Germinal center (tissue), 1 donor: ENCODE measurements around the gene PPA1.
A peak's percentile ranks its signal among the peaks of the same experiment; 100 is the strongest.
"Not testable (repeated sequence)": the region's sequence is repeated elsewhere in the genome, so short reads cannot be mapped to it uniquely, and the experiment has no call there.

Source experiments
- DNase-seq: peaks from one replicate; pipeline ENCODE4 v3.0.0; 2012; ENCODE audit warnings: mixed read lengths, low spot score

Gene PPA1

GRCh38 chr10:70254778-70255328 lies 21.6 kb upstream of the PPA1 start:
- DNase-seq: no peak

DNA sequence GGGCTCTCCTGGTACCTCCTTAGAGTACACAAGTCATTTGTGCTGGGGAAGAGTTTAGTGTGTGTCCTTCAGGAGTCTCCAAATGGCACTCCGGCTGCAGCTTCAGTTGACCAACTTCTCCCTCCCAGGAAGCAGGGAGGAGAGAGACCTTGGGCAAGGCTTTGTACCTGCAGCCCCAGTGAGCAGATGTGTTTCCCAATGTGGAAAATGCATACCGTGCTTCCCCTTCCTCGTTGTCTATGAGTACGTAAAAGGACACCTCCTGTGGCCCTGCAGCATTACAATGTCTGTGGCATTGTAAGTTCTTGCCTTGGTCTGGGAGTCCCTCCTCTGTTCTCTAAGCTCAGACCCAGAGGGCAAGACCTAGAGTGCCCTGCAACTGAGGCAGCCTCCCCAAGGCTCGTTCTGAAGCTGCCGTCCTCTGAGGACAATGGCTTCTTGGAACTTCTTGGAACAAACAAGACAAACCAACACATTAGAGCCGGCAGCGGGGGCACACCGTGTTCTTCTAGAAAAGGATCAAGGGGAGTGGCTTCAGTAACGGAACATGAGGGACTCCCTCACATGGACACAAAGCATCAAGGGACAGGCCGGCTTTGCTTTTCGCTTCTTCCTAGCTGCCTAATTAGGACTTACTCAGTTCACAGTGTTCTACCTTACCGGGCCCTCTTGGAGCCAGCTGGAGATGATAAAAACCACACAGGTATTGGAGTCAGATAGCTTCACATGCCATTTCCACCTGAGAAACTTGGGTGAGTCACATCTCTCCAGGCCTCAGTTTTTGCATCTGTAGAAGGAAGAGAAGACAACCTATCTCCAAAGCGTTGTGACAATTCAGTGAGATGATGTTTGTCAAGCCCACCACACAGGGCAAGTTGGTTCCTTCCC lies 20.9 kb upstream of the PPA1 start:
- DNase-seq: no peak

DNA sequence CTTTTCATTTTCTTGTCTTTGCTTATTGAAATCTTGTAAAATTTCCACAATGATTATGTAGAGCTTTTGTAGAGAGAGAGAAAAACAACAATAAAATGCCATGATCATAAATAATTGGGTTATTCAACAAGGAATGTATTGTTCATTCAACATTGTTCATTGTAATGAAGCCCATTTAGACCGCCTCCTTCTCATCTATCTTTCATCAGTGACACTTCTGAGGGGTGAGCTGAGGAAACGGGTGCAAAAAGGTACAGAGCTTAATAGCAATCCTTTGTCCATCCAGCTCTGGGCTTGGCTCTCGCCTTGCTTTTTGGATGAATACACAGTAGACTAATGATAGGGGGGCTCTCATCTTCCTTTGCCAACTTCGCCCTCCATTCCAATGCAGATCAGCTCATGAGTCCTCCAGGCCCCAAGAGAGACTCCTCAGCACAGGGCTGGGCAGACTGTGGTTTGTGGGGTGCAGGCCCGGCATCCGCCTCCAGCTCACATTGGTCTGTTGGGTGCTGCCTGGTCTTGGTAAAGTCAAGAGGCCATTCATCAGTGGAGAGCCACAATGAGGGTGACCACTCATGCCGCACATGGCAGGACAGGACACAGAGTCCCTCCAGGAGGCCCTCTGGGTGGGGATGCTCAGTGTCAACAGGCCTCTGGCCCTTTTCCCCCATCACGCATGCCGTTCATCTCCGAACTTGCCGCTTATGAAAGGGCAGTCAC lies 17.9 kb upstream of the PPA1 start:
- no peak for DNase-seq

DNA sequence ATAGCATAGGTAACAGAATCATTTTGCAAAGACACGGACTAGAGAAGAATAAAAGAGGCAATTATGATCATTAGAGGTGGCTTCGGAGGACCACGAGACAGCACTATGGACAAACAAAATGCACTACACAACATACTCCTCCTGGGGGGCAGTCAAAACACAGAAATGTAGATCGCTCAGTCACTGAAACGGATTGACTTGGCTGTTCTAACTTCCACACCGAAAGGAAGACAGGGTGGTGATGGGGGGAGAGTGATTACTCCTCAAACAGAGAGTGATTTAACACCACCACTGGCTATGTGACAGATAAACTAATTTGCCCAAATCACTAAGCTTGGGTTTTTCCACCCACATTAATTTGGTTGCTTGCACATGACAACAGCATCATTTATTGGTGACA lies 14.1 kb upstream of the PPA1 start:
- DNase-seq: no peak

DNA sequence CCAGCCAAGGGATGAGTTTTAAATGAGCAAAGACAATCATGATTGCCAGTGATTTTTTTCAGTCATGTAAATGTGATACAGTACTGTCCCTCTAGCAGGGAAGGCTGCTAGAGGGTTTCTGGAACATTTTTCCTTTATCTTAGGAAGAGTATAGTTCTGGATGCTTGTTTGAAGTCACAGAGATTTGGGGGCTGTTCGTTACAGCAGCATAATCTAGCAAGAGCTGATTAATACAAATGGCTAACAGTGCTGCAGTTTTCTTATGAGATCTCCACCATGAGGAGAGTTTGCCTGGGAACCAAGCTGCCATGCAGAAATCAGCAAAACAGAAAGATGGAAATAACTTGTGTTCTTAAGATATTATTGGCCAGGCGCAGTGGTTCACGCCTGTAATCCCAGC lies 7.9 kb upstream of the PPA1 start:
- DNase-seq: no peak

DNA sequence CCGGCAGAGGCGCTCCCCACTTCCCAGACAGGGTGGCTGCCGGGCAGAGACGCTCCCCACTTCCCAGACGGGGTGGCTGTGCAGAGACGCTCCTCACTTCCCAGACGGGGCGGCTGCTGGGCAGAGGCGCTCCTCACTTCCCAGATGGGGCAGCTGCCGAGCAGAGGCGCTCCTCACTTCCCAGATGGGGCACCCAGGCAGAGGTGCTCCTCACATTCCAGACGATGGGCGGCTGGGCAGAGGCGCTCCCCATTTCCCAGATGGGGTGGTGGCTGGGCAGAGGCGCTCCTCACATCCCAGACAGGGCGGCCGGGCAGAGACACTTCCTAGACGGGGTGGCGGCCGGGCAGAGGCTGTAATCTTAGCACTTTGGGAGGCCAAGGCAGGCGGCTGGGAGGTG lies 6.8 kb upstream of the PPA1 start:
- not testable (repeated sequence) for DNase-seq

- DNase-seq: not testable (repeated sequence)
Measured at GRCh38 chr10:70239077-70239976, 6.1 kb upstream of the PPA1 start.

GRCh38 chr10:70237958-70238536 lies 4.8 kb upstream of the PPA1 start:
- not testable (repeated sequence) for DNase-seq

GRCh38 chr10:70234668-70235447 lies 1.6 kb upstream of the PPA1 start:
- no peak for DNase-seq

GRCh38 chr10:70233939-70234300 lies 691 bp upstream of the PPA1 start:
- DNase-seq: no peak

GRCh38 chr10:70232859-70233108 lies 445 bp downstream of the PPA1 start:
- DNase-seq: no peak

DNA sequence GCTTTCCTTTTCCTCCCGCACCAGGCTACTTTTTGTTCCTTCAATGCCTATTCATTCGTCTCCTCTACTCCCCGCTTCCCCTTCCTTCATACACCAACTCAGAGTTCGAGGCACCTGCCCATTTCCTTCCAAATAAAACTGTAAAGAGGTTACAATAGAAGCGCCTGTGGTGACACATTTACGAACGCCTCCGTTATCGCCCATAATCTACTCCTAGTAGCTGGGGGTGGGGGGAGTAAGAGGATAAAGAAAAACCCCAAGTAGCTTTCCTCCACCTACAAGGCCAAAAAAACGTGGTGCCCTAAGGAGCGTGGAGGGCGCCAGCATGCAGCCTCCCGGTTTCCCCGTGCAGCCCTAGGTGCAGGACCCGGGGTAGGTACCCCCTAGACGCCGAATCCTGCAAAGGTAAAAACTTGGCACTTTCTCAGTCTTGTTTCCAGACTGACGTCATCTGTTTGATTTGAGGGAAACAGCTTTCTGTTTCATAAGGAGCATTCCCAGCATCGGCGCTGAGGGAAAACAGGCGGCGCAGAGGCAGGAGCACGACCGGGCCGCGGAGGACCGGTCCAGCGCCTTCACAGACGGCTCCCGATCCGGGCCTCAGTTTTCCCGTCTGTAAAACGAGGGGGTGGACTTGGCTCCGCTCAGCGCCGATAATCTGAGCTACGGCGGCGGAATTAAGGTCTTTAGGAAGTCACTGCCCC lies 922 bp downstream of the PPA1 start:
- peak; percentile 23 for DNase-seq

DNA sequence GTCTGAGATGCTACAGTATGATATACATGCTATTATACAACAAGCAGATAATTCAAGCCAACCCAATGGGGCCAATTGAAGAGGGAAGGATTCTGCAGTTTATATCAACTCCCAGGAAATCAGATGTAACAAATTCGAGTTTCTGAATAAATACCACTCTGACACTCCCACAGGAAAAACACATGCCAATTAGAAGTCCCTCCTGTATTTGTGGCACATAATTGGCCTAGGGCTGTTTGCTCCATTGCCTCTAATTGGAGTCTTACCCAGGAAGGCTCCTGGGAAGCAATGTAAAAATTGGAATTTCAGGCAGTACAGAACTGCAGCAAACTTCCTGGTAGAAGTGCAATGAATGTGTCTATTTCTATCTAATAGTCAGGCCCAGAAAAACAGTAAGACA lies 4.7 kb downstream of the PPA1 start:
- no peak for DNase-seq

DNA sequence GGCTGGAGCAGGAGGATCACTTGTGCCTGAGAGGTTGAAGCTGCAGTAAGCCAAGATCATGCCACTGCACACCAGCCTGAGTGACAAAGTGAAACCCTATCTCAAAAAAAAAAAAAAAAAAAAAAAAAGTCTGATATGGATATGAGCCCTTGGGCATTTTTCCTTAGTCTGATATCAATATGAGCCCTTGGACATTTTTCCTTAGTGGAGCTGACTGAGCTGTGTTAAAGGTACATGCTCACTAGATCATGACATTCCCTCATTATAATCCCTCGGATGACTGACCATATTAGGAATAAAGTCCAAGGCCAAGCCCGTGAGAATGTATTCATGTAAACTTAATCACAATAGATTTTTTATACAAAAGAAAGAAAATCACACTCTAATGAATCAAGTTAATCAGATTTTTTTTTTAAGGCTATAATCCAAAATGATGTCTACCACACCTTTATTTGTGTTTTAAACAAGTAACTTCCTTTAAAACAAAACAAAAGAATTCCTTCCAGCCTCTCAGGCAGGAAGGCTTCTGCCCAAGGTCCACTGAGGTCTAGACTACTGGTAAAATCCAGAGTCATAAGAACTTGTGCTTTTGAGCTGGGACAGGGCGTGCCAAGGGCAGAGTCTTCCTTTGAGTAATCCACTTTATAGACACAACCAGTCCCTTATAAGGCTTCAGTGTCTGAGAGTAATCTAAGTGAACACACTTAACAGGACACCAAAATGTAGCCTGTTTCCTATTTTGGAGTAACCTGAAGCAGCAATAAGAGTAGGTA lies 5.5 kb downstream of the PPA1 start:
- no peak for DNase-seq

- DNase-seq: no peak
Measured at GRCh38 chr10:70223728-70224127, 9.5 kb downstream of the PPA1 start.

GRCh38 chr10:70222811-70223447 lies 10.3 kb downstream of the PPA1 start:
- not testable (repeated sequence) for DNase-seq

DNA sequence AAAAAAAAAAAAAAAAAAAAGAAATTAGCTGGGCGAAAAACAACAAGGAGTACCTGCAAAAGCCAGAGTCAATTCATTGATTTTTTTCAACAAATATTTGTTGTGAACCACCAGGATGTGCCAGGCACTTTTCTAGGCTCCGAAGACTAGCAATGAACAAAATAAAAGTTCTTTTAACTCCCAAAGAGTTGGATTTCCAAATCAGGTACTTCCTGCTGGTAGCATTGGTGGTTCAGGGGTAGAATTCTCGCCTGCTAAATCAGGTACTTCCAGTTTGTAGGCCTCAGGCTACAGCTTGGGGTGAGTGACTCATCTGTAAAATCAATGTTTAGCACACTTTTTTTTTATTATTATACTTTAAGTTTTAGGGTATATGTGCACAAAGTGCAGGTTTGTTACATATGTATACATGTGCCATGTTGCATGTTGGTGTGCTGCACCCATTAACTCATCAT lies 10.9 kb downstream of the PPA1 start:
- DNase-seq: no peak

- DNase-seq: peak; percentile 21
Measured at GRCh38 chr10:70221030-70221429, 12.2 kb downstream of the PPA1 start.

DNA sequence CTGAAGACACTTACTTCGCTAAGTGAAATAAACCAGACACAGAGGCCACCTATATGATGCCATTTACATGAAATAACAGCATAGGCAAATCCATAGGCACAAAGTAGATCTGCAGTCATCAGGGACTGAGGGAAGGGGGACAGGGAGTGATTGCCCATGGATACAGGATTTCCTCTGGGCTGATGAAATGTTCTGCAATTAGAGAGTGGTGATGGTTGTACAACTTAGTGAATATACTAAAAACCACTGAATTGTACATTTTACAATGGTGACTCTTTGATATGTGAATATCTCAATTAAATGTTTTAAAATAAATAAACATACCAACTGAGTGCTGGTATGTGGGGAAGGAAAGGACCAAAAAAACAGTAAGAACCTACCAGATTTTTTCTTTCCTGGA lies 20.4 kb downstream of the PPA1 start:
- no peak for DNase-seq
